CD14-positive monocyte (primary cell): ENCODE measurements around the gene CIB4. TPM values are rescaled to one million over a fixed set of nuclear protein-coding genes. Genes with fewer than 3 reads are reported as not detected.
"Not testable (repeated sequence)": the region's sequence is repeated elsewhere in the genome, so short reads cannot be mapped to it uniquely, and the experiment has no call there.

Source experiments
- DNase-seq, 3 donors: peaks; one replicate each; pipeline ENCODE4 v3.0.0-alpha.2; 2011 to 2022
- H2AFZ ChIP-seq: 2 replicates; pipeline ENCODE4 v1.6.0; 2012; ENCODE audit warnings: mild to moderate bottlenecking, low read depth, low read length, inconsistent platforms; ENCODE audit not compliant: insufficient read depth, poor library complexity, severe bottlenecking
- H3K27ac ChIP-seq, 2 donors: 1 replicate in 1 of 2; 2 replicates in 1 of 2; pipeline ENCODE4 v1.5.1; 2012 to 2013; ENCODE audit warnings: low read length in 2 of 2, control low read depth in 1 of 2, inconsistent platforms in 1 of 2, low read depth in 1 of 2, mild to moderate bottlenecking in 1 of 2
- H3K27me3 ChIP-seq, 2 donors: one replicate each; pipeline versions ENCODE4 v1.6.0 to v1.6.1; 2011 to 2013; ENCODE audit warnings: low read length in 2 of 2; ENCODE audit not compliant: control insufficient read depth in 2 of 2, insufficient read depth in 2 of 2
- H3K36me3 ChIP-seq, 2 donors: replicated peaks in 1 of 2; 1 replicate in 1 of 2; 2 replicates in 1 of 2; pipeline versions ENCODE4 v1.5.1 to v1.6.1; 2012 to 2013; ENCODE audit warnings: low read length in 2 of 2, control low read depth in 1 of 2, inconsistent platforms in 1 of 2, mild to moderate bottlenecking in 1 of 2; ENCODE audit not compliant: insufficient read depth in 2 of 2, control insufficient read depth in 1 of 2
- H3K4me1 ChIP-seq, 2 donors: 1 replicate in 1 of 2; 2 replicates in 1 of 2; pipeline versions ENCODE4 v1.5.1 to v1.6.1; 2012 to 2013; ENCODE audit warnings: low read length in 2 of 2, control low read depth in 1 of 2, inconsistent platforms in 1 of 2, mild to moderate bottlenecking in 1 of 2, moderate library complexity in 1 of 2; ENCODE audit not compliant: insufficient read depth in 2 of 2, control insufficient read depth in 1 of 2
- H3K4me2 ChIP-seq: replicated peaks from 2 replicates; pipeline ENCODE3; 2012; ENCODE audit warnings: low read length, moderate library complexity, mild to moderate bottlenecking; ENCODE audit not compliant: poor library complexity, severe bottlenecking; ENCODE audit errors: extremely low read depth
- H3K4me3 ChIP-seq, 3 experiments: fragments of 200-600 bp in 1 of 3; sonication (generic) in 1 of 3; replicated peaks in 1 of 3; 1 replicate in 2 of 3; 2 replicates in 1 of 3; pipeline ENCODE4 v1.5.1; 2011 to 2013; ENCODE audit warnings: low read length in 3 of 3, mild to moderate bottlenecking in 3 of 3, control low read depth in 2 of 3, low read depth in 2 of 3, inconsistent platforms in 1 of 3, moderate library complexity in 1 of 3
- H3K79me2 ChIP-seq: 2 replicates; pipeline ENCODE4 v1.6.0; 2012; ENCODE audit warnings: mild to moderate bottlenecking, control low read depth, inconsistent platforms, low read length, moderate library complexity; ENCODE audit not compliant: insufficient read depth
- H3K9ac ChIP-seq: 2 replicates; pipeline ENCODE4 v1.6.0; 2017; ENCODE audit warnings: low read length, mild to moderate bottlenecking; ENCODE audit not compliant: insufficient read depth, poor library complexity, severe bottlenecking
- H3K9me3 ChIP-seq, 2 donors: replicated peaks in 1 of 2; 1 replicate in 1 of 2; 2 replicates in 1 of 2; pipeline versions ENCODE4 v1.5.1 to v1.6.1; 2012 to 2013; ENCODE audit warnings: low read length in 2 of 2, control low read depth in 1 of 2; ENCODE audit not compliant: control insufficient read depth in 1 of 2, insufficient read depth in 1 of 2
- H4K20me1 ChIP-seq: 2 replicates; pipeline ENCODE4 v1.6.0; 2012; ENCODE audit warnings: mild to moderate bottlenecking, low read length, control low read depth, moderate library complexity; ENCODE audit not compliant: insufficient read depth
- H3K27ac Mint-ChIP-seq, 7 donors: one replicate each; pipeline ENCODE4 v1.8.0; 2020; ENCODE audit warnings: mild to moderate bottlenecking in 7 of 7, mixed read lengths in 7 of 7, moderate library complexity in 6 of 7, inconsistent platforms in 2 of 7
- H3K27me3 Mint-ChIP-seq, 3 donors: one replicate each; pipeline ENCODE4 v1.8.0; 2021 to 2022; ENCODE audit warnings: low read depth in 3 of 3, mild to moderate bottlenecking in 3 of 3, mixed read lengths in 3 of 3, moderate library complexity in 3 of 3, inconsistent platforms in 1 of 3
- H3K36me3 Mint-ChIP-seq, 2 donors: one replicate each; pipeline ENCODE4 v1.8.0; 2020; ENCODE audit warnings: mixed read lengths in 2 of 2, inconsistent platforms in 1 of 2, mild to moderate bottlenecking in 1 of 2
- H3K4me1 Mint-ChIP-seq: one replicate; pipeline ENCODE4 v1.8.0; 2020; ENCODE audit warnings: mild to moderate bottlenecking, mixed read lengths
- H3K4me3 Mint-ChIP-seq, 2 donors: one replicate each; pipeline ENCODE4 v1.8.0; 2020; ENCODE audit warnings: mild to moderate bottlenecking in 2 of 2, mixed read lengths in 2 of 2, moderate library complexity in 1 of 2
- H3K9me3 Mint-ChIP-seq, 7 donors: one replicate each; pipeline ENCODE4 v1.8.0; 2020 to 2022; ENCODE audit warnings: mixed read lengths in 7 of 7, mild to moderate bottlenecking in 6 of 7, moderate library complexity in 6 of 7, inconsistent platforms in 2 of 7
- CTCF ChIP-seq: fragments of 200-600 bp; IDR thresholded peaks from one replicate; pipeline ENCODE4 v1.8.0; 2022; ENCODE audit warnings: antibody characterized with exemption, mild to moderate bottlenecking
- WGBS: methylation state at CpG from one replicate; pipeline ENCODE4 v1.1.5; 2013; ENCODE audit warnings: missing lambda C conversion rate; ENCODE audit not compliant: insufficient coverage; 5-methylcytosine and 5-hydroxymethylcytosine counted together
- intact Hi-C, 2 donors: fragments of 100-400 bp; cut with micrococcal nuclease; formaldehyde crosslinking; loops; one replicate each; pipeline versions ENCODE4 v1.15.0 to v1.15.1; 2023
- polyA plus RNA-seq, 3 donors: library from polyadenylated mRNA; depleted of rRNA in 1 of 3; unstranded in 2 of 3; stranded (reverse) in 1 of 3; fragments of 300-500 nt in 2 of 3; fragments of >200 nt in 1 of 3; fragmentation: Illumina TruSeq in 2 of 3; gene quantifications; 1 replicate in 2 of 3; 2 replicates in 1 of 3; pipeline ENCODE4 v1.2.3, GENCODE V29; 2012 to 2021

CIB4 gene
- polyA plus RNA-seq, 3 donors = not detected

GRCh38 chr2:26657265-26657664, 16.1 kb upstream of the CIB4 start:
- H4K20me1 ChIP-seq = no peaks in the 10 kb centered on the region
- TF ChIP-seq CTCF = no peak
- DNase-seq = no peak
- H3K9me3 ChIP-seq = peaks cover 10 to 12% of the 10 kb centered on the region in 2 donors
- no peak overlapping the region for H3K4me3 ChIP-seq
- H3K36me3 ChIP-seq = no peaks in the 10 kb centered on the region
- H3K9ac ChIP-seq = no peak overlapping the region
- Mint-ChIP-seq H3K9me3 (peaks cover 10 to 33% (median 22%) of the 10 kb centered on the region in 7 donors), H3K4me3 (no peak overlapping the region), H3K4me1 (peaks cover 4% of the 10 kb centered on the region), H3K27ac (no peak overlapping the region), H3K27me3 (peaks cover 3 to 12% (median 11%) of the 10 kb centered on the region in 3 donors), H3K36me3 (no peaks in the 10 kb centered on the region)
- no peaks in the 10 kb centered on the region for H3K79me2 ChIP-seq
- no peak overlapping the region for H3K4me2 ChIP-seq
- H3K27ac ChIP-seq = no peak overlapping the region
- H3K27me3 ChIP-seq = no peaks in the 10 kb centered on the region
- no peaks in the 10 kb centered on the region for H3K4me1 ChIP-seq
- WGBS = 57% methylated on average over 1 of the region's 4 CpGs
- intact Hi-C loops = no loop called here
- no peak overlapping the region for H2AFZ ChIP-seq

- no peak overlapping the region for H3K4me3 Mint-ChIP-seq
Measured at GRCh38 chr2:26655611-26656195, 14.5 kb upstream of the CIB4 start.

GRCh38 chr2:26655120-26655519, 14.0 kb upstream of the CIB4 start:
- H4K20me1 ChIP-seq, H3K36me3 ChIP-seq, H3K9me3 ChIP-seq, H3K4me2 ChIP-seq, DNase-seq, H2AFZ ChIP-seq, H3K4me3 Mint-ChIP-seq, H3K9ac ChIP-seq, H3K36me3 Mint-ChIP-seq, H3K27me3 ChIP-seq, H3K4me1 ChIP-seq, H3K4me1 Mint-ChIP-seq, intact Hi-C loops, H3K79me2 ChIP-seq, H3K27ac ChIP-seq, H3K4me3 ChIP-seq, H3K27ac Mint-ChIP-seq: not testable (repeated sequence)
- WGBS = 0% methylated on average over 1 of the region's 1 CpG
- Mint-ChIP-seq H3K9me3 (peaks cover under 1 to 22% (median 11%) of the 10 kb centered on the region in 7 donors), H3K27me3 (peaks cover 3 to 11% (median 7%) of the 10 kb centered on the region in 3 donors)

More at GRCh38 chr2:26655611-26656195, 14.5 kb upstream of the CIB4 start:
- no peak overlapping the region for H3K4me2 ChIP-seq
- peaks cover 4% of the 10 kb centered on the region for H3K4me1 Mint-ChIP-seq
- TF ChIP-seq CTCF = no peak
- H3K27me3 Mint-ChIP-seq = peaks cover 1 to 9% (median 7%) of the 10 kb centered on the region in 3 donors
- H3K9me3 Mint-ChIP-seq = peaks cover 7 to 27% (median 16%) of the 10 kb centered on the region in 7 donors
- no peak overlapping the region for H3K27ac ChIP-seq
- no peak for DNase-seq
- H4K20me1 ChIP-seq = no peaks in the 10 kb centered on the region
- no peaks in the 10 kb centered on the region for H3K36me3 ChIP-seq
- no peaks in the 10 kb centered on the region for H3K4me1 ChIP-seq
- peaks cover 4 to 7% of the 10 kb centered on the region in 2 donors for H3K9me3 ChIP-seq
- WGBS = 80% methylated on average over 1 of the region's 9 CpGs
- H3K4me3 ChIP-seq = no peak overlapping the region
- H2AFZ ChIP-seq = no peak overlapping the region
- H3K27ac Mint-ChIP-seq = no peak overlapping the region
- H3K27me3 ChIP-seq = no peaks in the 10 kb centered on the region
- no peaks in the 10 kb centered on the region for H3K79me2 ChIP-seq
- intact Hi-C loops = no loop called here
- no peak overlapping the region for H3K9ac ChIP-seq
- H3K36me3 Mint-ChIP-seq = no peaks in the 10 kb centered on the region
